Measurements from ENCODE around the gene PCDHGA6.

The PCDHGA6 gene

GRCh38 chr5:141422742-141423291, 49.1 kb downstream of the PCDHGA6 start:
- DNase-seq = no peak

- DNase-seq = no peak
Measured at GRCh38 chr5:141427783-141428426, 54.2 kb downstream of the PCDHGA6 start.

Data from NCI-H187 (cell line).